Right renal cortex interstitium (tissue), 3 donors: Measurements from ENCODE around the gene ARSA. TPM values are rescaled to one million over a fixed set of nuclear protein-coding genes. Genes with fewer than 3 reads are reported as not detected.
"Not testable (repeated sequence)": the region's sequence is repeated elsewhere in the genome, so short reads cannot be mapped to it uniquely, and the experiment has no call there.

ENCODE experiments used
- DNase-seq, 3 donors: peaks; one replicate each; pipeline ENCODE4 v3.0.0-alpha.2; 2013; ENCODE audit warnings: low read depth in 3 of 3, low spot score in 2 of 3
- polyA plus RNA-seq, 3 donors: library from polyadenylated mRNA; unstranded; fragments of 120-200 nt; gene quantifications; one replicate each; pipeline ENCODE4 v1.2.1, GENCODE V29; 2013; ENCODE audit not compliant: insufficient read length in 3 of 3

ARSA gene
- polyA plus RNA-seq, 3 donors = 10.3 to 14.0 (median 11.0) TPM

DNA sequence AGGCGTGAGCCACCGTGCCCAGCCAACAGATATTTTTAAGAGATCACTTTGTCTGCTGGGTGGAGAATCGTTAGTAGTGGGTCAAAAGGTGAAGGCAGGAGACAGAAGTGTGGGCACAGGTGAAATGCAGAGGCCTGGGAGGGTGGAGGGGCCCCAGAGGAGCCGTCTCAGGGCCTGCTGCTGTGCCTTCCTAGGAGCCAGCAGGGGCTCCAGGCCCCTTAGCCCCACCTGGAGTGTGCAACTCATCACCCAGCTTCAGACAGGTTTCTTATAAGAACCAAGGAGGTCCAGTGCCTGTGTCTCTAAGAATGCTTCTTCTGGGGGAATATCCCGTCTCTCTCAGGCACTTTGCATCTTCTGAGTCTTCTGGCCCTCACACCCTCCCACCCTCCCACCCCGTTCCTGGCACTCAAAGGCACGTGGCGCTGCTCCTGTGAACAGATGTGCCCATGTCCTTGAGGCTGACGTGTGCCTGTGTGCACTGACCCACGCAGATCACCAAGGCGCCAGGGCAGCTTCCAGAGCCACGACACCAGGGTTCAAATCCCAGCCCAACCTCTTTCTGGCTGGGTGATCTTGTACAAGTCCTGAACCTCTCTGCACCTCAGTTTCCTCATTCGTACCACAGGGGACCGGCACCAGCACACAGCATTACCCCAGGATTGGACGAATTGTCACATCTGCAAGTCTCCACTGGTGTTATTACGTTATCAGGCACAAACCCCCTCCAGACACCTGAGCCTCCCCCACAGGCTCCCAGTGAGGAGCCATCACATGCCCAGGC, 3.4 kb downstream of the ARSA start:
- no peak for DNase-seq

DNA sequence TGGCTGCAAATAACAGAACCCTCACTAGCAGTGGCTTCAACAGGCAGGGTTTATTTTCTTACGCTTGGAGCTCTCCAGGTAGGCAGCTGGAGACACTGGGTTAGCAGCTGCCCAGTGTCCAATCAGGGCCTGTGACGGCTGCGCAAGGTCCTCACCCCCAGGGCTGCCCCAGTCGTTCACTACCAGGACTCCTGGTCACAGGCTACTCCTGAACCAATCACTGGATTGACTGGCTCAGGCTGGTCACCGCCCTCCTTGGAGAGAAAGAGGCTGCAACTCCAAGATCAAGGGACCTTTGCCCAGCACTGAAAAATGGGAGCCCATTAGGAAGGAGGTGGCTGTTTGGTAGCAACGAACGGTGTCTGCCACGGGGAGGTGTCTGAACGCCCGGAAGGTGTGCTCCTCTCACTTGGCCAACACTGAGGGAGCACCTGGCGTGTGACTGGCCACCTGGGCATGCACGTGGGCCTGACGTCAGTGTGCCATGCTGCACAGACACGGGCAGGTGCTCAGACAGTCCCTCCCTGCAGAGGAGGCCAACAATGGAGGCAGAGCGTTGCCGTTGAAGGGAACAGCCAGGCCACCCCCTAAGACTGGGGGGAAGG, 5.1 kb downstream of the ARSA start:
- DNase-seq = no peak

DNA sequence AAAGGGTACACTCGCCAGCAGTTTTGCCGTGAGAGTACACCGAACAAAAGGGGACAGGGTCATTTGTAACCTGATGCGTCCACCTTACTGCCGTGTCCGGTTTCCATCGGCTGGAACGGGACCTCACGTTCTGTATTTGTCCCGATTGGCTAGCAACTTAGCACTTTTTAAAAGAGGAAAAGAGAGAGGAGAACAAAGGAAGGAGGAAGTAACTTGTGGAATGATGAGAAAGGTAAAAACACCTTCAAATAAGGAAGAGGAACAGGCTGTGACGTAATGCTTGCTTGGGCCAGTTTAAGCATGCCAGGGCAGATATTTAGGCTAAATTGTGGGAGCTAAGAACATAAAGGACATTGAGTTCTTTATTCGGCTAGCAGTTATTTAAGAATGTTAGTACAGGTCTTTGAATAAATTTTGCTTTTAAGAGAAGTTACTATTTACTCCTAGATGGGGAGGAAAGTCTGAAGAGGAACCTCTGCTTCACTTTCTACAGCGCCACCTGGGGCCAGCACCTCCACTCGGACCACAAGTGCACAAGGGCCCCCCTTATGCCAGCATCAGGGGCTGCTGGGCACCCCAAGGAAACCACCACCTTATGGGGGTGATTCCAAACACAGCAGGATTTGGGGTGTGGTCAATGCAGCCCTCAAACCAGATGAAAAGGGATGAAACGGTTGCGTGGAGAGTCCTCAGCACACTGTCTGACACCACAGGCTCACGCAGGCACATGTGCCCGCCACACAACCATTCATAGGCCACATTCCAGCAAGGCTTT, 5.8 kb downstream of the ARSA start:
- DNase-seq = no peak

DNA sequence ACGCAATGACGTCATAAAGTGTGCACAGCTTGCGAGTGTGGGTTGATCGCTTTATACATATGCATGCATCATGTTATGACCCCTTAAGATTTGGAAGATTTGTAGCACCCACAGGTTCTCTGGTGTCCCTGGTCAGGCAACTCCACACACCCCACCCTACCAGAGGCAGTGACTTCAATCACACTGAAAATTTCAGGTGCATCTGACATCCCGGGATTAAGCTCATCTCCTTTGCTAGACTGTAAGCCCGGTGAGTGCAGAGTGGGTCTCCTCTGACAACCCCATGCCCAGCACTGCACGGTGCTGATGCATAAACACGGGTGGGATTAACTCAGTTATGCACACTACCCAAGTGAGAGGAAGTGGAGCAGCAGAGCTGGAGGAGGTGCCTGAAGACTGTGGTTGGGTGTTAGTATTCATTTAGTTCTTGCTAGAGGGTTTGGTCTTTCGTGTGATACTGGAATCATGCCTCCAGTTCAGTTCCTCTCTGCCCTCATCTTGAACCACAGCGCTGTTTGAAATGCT, 6.5 kb downstream of the ARSA start:
- DNase-seq = no peak

DNA sequence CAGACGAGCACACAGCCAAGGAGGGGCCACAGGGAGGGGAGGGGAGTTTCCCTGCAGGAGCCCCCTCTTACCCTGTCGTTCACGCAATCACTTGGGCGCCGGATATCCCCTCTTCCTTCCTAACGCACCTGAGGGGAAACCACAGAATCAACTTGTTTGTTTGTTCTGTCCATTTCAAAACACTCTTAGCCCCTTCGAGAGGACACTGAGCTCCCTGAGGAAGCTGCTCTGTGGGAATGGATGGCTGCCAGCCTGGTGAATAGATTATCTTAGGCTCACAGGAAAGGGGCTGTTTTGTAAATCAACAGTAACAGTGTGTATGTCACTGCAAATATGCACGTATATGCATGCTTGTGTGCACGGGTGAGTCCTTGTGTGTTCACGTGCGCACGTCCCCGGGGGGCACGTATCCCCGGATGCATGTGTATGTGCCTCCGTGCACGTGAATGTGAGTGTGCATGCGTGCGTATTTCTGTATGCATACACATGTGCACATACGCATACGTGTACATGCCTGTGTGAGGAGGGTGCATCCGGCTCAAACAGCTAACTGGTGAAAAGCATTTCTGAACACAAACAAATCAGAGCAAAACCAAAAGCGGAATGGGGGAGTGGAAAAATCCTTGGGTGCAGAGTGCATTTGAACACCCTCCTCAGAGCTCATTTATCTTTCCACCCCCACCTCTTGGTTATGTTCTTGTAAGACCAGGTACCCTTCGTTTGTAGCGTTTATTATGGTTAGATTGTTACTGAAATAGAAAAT, 7.2 kb downstream of the ARSA start:
- no peak for DNase-seq

DNA sequence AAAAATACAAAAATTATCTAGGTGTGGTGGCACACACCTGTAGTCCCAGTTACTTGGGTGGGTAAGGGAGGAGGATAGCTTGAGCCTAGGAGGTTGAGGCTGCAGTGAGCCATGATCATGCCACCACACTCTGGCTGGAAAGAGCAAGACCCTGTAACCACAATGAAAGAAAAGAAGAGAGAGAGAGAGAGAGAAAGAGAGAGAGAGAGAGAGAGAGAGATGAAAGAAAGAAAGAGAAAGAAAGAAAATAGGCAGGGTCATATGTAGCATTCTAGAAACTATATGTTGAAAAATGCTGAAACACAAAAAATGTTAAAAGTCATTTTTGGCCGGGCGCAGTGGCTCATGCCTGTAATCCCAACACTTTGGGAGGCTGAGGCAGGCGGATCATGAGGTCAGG, 13.7 kb downstream of the ARSA start:
- not testable (repeated sequence) for DNase-seq

DNA sequence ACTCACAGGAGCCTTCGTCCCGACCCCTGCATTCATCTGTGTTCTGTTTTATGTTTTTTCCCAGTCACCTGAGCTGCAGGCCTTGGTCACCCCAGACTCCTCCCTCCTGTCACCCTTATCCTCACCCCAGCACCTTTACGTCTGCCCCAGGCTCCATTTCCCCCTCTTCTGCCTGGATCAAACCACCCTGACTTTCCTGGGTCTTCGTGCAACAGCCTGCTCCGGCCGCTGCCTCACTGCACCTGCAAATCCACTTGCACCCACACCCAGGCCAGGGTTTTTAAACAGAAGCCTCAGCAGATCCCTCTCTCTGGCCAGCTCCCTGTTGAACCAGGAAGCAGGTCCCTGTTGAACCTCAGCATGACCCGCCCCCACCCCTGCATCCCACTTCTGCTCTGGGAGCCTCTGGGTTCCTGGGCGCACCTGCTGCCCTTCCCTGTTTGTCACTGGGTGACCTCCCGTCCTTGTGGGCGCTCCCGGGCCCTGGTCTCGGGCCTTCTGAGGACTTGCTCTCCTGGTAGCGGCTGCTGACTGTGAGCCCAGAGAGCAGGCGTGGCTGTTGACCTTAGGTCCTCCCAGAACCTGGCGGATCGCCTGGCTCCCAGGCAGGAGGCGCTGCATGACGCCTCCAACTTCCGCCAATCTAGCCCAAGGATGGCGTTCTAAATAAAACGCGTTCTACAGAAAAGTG, 14.5 kb downstream of the ARSA start:
- no peak for DNase-seq

DNA sequence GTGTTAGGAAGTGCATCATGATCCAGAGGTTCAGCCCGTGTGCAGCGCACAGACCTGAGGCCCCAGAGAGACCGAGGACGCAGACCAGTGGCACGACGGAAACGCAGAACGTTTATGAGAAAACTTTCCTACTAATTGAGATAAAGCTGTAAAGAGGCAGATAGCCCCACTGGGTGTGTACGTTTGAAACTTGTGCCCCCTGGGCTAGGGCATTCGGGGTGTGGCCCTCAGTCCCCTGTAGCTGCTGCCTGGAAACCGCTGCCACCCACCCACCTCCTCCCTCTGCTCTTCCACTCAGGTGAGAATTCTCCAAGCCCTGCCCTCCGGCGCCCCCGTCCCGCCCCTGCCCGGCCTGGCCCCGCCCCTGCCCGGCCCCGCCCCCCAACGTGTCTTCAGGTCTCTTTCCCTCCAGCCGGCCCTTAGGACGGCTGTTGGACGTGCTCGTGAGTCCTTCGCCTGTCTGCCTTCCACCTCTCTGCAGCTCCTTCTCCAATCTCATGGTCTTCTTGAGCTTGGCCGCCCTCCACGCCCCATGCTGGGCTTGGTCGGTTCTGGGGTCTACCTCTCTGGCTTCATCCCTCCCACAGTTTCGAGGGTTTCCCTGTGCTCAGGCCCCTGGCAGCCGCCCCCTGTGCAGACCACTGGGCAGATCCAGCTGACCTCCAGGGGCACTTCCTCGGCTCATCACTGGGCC, 15.3 kb downstream of the ARSA start:
- no peak for DNase-seq

DNA sequence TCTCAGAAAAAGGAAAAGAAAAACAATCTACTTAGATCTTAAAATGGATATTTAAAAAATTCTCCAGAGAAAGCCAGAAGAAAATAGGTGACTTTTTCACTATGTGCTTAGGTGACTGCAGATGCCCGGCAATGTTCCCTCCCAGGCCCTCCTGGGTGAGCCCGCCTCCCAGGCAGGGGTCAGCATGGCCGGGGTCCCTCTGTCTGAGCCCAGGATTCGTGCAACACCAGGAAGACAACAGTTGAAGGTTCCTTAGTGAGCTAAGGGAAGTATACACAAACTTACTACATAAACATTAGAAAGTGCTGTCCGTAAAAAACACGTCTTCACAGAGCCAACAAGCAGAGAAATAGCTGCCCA, 15.8 kb downstream of the ARSA start:
- DNase-seq = no peak

DNA sequence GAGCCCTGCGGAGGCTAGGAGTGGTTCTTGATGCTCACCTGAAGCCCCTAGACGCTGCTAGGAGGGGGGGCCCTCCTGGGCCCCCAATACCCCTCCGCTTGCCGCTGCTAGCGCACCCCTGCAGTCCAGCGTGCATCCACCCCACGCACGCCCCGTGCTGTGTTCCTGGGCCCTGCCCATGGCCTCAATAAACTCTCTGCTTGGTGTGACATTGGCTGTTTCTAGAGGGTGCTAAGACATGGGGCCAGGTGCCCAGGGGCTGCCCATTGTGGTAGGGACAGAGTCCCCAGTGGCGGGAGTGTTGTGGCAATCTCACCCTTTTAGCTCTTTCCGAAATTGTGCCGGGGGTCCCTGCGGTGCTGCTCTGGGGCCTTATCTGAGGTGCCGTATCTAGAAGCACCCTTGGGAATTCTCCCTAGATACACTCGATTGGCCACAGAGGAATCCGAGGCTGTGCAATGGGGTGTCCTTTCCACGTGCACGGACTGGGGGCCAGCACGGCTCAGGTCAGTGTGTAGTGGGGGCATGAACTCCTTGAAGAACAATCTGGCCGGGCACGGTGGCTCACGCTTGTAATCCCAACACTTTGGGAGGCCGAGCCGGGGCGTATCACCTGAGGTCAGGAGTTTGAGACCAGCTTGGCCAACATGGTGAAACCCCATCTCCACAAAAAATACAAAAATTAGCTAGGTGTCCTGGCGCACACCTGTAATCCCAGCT, 16.5 kb downstream of the ARSA start:
- DNase-seq = no peak

DNA sequence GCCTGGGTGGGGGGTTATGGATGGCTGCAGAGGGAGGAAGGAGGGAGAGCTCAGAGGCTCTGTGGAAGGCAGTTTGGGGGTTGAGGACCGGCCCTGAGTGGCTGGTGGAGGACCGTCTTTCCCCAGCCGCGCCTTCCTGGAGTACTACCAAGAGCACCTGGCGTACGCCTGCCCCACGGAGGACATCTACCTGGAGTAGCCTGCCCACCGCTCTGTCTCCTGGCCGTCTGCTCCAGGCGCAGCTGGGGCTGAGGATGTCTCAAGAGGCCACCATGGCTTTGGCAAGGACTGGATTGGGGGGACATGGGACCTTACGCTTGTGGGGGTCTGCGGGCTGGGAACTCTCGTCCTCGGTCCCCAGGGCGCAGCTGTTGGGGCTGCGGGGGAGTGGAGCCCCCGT, 17.4 kb downstream of the ARSA start:
- no peak for DNase-seq

DNA sequence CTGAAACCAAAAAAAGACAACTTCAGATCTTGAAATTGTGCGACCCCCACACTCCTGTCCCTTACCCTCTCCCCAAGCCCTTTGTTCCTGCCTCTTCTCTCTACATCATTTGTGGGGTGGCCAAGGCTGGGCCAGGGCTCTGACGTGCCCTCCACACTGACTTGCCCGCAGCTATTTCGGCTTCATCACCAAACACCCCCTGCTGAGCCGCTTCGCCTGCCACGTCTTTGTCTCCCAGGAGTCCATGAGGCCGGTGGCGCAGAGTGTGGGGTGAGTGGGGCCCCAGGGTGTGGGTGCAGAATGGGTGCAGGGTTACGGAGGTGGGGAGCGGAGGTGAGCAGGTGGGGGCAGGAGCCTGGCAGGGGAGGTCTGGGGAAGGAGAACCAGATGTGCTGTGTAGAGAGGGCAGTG, 17.9 kb downstream of the ARSA start:
- no peak for DNase-seq

DNA sequence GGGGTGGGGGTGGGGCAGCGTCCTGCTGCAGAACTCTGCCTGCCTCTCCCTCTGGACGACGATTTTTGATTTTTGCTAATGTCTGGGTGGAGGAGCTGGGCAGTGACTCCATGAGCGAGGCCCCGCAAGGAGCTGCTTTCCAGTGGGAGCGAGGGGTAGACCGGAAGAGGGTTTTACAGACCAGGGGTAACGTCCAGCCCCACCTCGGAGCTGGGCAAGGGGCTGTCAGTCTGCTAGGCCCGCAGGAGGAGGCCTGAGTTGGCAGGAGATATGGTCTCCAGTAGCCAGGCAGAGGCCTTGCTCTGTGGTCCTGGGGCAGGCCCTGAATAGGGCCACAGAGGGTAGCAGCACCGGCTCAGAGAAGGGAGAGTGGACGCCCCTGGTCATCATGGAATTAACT, 18.4 kb downstream of the ARSA start:
- no peak for DNase-seq

DNA sequence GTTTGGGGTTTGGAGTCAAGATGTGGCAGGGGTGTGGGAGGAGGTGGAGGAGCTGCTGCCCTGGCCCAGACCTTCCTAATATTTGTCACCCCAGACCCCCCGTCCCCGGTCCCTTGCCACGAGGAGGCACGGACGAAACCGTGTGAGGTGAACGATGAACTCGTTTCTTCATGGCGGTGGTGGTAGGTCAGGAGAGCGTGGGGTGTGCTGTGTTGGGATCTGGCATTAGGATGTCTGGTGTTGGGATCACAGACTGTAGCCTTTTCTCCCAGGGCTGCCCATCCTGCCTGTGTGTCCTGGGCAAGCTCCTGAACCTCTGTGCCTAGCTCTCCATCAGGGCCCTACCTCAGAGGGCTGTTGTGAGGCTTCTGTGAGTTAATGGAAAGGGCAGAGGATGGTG, 19.0 kb downstream of the ARSA start:
- no peak for DNase-seq

DNA sequence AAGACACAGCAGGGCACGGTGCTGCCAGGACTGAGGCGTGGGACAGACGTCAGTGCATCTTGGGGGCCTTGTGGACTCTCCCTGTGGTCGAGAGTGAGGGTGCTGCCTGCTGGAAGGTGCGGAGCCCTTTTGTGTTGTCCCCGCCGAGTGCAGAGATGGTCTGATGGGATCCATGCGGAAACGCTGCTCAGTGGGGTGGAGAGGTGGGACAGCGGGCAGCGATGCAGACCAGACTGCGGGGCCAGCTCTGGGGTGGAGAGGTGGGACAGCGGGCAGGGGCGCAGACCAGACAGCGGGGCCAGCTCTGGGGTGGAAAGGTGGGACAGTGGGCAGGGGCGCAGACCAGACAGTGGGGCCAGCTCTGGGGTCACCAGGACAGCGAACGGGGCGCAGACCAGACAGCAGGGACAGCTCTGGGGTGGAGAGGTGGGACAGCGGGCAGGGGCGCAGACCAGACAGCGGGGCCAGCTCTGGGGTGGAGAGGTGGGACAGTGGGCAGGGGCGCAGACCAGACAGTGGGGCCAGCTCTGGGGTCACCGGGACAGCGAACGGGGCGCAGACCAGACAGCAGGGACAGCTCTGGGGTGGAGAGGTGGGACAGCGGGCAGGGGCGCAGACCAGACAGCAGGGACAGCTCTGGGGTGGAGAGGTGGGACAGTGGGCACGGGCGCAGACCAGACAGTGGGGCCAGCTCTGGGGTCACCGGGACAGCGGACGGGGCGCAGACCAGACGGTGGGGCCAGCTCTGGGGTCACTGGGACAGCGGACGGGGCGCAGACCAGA, 19.7 kb downstream of the ARSA start:
- DNase-seq = not testable (repeated sequence)

DNA sequence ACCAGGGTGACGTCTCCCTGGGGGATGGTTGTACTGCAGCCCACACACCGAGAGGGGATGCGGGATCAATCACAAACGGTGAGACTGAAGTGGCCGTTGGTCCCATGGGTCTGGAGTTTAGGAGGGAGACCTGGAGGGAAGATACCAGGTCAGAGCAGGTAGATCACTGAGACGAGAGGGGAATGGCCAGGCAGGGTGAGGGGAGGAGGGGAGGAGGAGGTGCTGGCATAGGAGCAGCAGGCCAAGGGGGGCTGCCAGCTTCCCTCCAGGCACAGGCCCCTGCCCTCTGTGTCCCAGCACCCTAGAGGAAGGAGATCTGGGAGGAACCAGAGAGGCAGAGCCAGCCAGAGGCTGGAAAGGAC, 20.3 kb downstream of the ARSA start:
- no peak for DNase-seq

DNA sequence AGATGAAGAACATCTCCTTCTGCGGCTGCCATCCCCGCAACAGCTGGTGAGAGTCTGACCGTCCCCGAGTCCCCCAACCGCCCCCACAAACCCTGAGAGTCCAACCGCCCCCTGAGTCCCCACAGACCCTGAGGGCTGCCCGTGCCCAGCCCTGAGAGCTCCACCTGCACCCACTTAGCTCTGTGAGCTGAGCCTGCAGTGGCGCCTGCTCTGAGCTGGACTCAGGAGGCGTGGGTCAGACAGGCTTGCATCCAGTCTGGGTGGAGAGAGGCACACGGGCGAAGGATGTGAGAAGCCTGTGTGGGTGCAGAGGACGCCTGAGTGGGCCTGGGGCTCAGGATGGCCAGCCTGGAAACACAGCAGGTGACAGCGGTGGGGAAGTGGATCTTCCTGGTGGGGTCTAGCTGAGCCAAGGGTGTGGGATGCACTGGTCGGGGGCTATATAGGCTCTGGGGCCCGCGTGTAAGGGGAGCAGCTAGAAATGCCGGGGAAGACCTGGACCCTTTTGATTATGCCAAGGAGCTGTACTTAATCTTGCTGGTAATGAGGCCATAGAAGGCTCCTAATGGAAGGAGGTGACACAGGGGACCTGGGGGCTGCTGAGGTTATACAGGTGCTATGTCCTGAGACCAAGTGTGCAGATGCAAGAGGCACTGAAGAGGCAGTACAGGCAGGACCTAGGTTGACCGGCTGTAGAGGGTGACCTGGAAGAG, 20.9 kb downstream of the ARSA start:
- DNase-seq = no peak
